CD14-positive monocyte (primary cell): ENCODE data around the gene THBS2. TPM values are rescaled to one million over a fixed set of nuclear protein-coding genes. Genes with fewer than 3 reads are reported as not detected.

ENCODE experiments used
- DNase-seq, 3 donors: peaks; one replicate each; pipeline ENCODE4 v3.0.0-alpha.2; 2011 to 2022
- H2AFZ ChIP-seq: 2 replicates; pipeline ENCODE4 v1.6.0; 2012; ENCODE audit warnings: mild to moderate bottlenecking, low read depth, low read length, inconsistent platforms; ENCODE audit not compliant: insufficient read depth, poor library complexity, severe bottlenecking
- H3K27ac ChIP-seq, 2 donors: 1 replicate in 1 of 2; 2 replicates in 1 of 2; pipeline ENCODE4 v1.5.1; 2012 to 2013; ENCODE audit warnings: low read length in 2 of 2, control low read depth in 1 of 2, inconsistent platforms in 1 of 2, low read depth in 1 of 2, mild to moderate bottlenecking in 1 of 2
- H3K27me3 ChIP-seq, 2 donors: one replicate each; pipeline versions ENCODE4 v1.6.0 to v1.6.1; 2011 to 2013; ENCODE audit warnings: low read length in 2 of 2; ENCODE audit not compliant: control insufficient read depth in 2 of 2, insufficient read depth in 2 of 2
- H3K36me3 ChIP-seq, 2 donors: replicated peaks in 1 of 2; 1 replicate in 1 of 2; 2 replicates in 1 of 2; pipeline versions ENCODE4 v1.5.1 to v1.6.1; 2012 to 2013; ENCODE audit warnings: low read length in 2 of 2, control low read depth in 1 of 2, inconsistent platforms in 1 of 2, mild to moderate bottlenecking in 1 of 2; ENCODE audit not compliant: insufficient read depth in 2 of 2, control insufficient read depth in 1 of 2
- H3K4me1 ChIP-seq, 2 donors: 1 replicate in 1 of 2; 2 replicates in 1 of 2; pipeline versions ENCODE4 v1.5.1 to v1.6.1; 2012 to 2013; ENCODE audit warnings: low read length in 2 of 2, control low read depth in 1 of 2, inconsistent platforms in 1 of 2, mild to moderate bottlenecking in 1 of 2, moderate library complexity in 1 of 2; ENCODE audit not compliant: insufficient read depth in 2 of 2, control insufficient read depth in 1 of 2
- H3K4me2 ChIP-seq: replicated peaks from 2 replicates; pipeline ENCODE3; 2012; ENCODE audit warnings: low read length, moderate library complexity, mild to moderate bottlenecking; ENCODE audit not compliant: poor library complexity, severe bottlenecking; ENCODE audit errors: extremely low read depth
- H3K4me3 ChIP-seq, 3 experiments: fragments of 200-600 bp in 1 of 3; sonication (generic) in 1 of 3; replicated peaks in 1 of 3; 1 replicate in 2 of 3; 2 replicates in 1 of 3; pipeline ENCODE4 v1.5.1; 2011 to 2013; ENCODE audit warnings: low read length in 3 of 3, mild to moderate bottlenecking in 3 of 3, control low read depth in 2 of 3, low read depth in 2 of 3, inconsistent platforms in 1 of 3, moderate library complexity in 1 of 3
- H3K79me2 ChIP-seq: 2 replicates; pipeline ENCODE4 v1.6.0; 2012; ENCODE audit warnings: mild to moderate bottlenecking, control low read depth, inconsistent platforms, low read length, moderate library complexity; ENCODE audit not compliant: insufficient read depth
- H3K9ac ChIP-seq: 2 replicates; pipeline ENCODE4 v1.6.0; 2017; ENCODE audit warnings: low read length, mild to moderate bottlenecking; ENCODE audit not compliant: insufficient read depth, poor library complexity, severe bottlenecking
- H3K9me3 ChIP-seq, 2 donors: replicated peaks in 1 of 2; 1 replicate in 1 of 2; 2 replicates in 1 of 2; pipeline versions ENCODE4 v1.5.1 to v1.6.1; 2012 to 2013; ENCODE audit warnings: low read length in 2 of 2, control low read depth in 1 of 2; ENCODE audit not compliant: control insufficient read depth in 1 of 2, insufficient read depth in 1 of 2
- H4K20me1 ChIP-seq: 2 replicates; pipeline ENCODE4 v1.6.0; 2012; ENCODE audit warnings: mild to moderate bottlenecking, low read length, control low read depth, moderate library complexity; ENCODE audit not compliant: insufficient read depth
- H3K27ac Mint-ChIP-seq, 7 donors: one replicate each; pipeline ENCODE4 v1.8.0; 2020; ENCODE audit warnings: mild to moderate bottlenecking in 7 of 7, mixed read lengths in 7 of 7, moderate library complexity in 6 of 7, inconsistent platforms in 2 of 7
- H3K27me3 Mint-ChIP-seq, 3 donors: one replicate each; pipeline ENCODE4 v1.8.0; 2021 to 2022; ENCODE audit warnings: low read depth in 3 of 3, mild to moderate bottlenecking in 3 of 3, mixed read lengths in 3 of 3, moderate library complexity in 3 of 3, inconsistent platforms in 1 of 3
- H3K36me3 Mint-ChIP-seq, 2 donors: one replicate each; pipeline ENCODE4 v1.8.0; 2020; ENCODE audit warnings: mixed read lengths in 2 of 2, inconsistent platforms in 1 of 2, mild to moderate bottlenecking in 1 of 2
- H3K4me1 Mint-ChIP-seq: one replicate; pipeline ENCODE4 v1.8.0; 2020; ENCODE audit warnings: mild to moderate bottlenecking, mixed read lengths
- H3K4me3 Mint-ChIP-seq, 2 donors: one replicate each; pipeline ENCODE4 v1.8.0; 2020; ENCODE audit warnings: mild to moderate bottlenecking in 2 of 2, mixed read lengths in 2 of 2, moderate library complexity in 1 of 2
- H3K9me3 Mint-ChIP-seq, 7 donors: one replicate each; pipeline ENCODE4 v1.8.0; 2020 to 2022; ENCODE audit warnings: mixed read lengths in 7 of 7, mild to moderate bottlenecking in 6 of 7, moderate library complexity in 6 of 7, inconsistent platforms in 2 of 7
- WGBS: methylation state at CpG from one replicate; pipeline ENCODE4 v1.1.5; 2013; ENCODE audit warnings: missing lambda C conversion rate; ENCODE audit not compliant: insufficient coverage; 5-methylcytosine and 5-hydroxymethylcytosine counted together
- intact Hi-C, 2 donors: fragments of 100-400 bp; cut with micrococcal nuclease; formaldehyde crosslinking; loops; one replicate each; pipeline versions ENCODE4 v1.15.0 to v1.15.1; 2023
- polyA plus RNA-seq, 3 donors: library from polyadenylated mRNA; depleted of rRNA in 1 of 3; unstranded in 2 of 3; stranded (reverse) in 1 of 3; fragments of 300-500 nt in 2 of 3; fragments of >200 nt in 1 of 3; fragmentation: Illumina TruSeq in 2 of 3; gene quantifications; 1 replicate in 2 of 3; 2 replicates in 1 of 3; pipeline ENCODE4 v1.2.3, GENCODE V29; 2012 to 2021
- TF ChIP-seq, protein P1 (sequence below): fragments of 200-600 bp; IDR thresholded peaks from one replicate; pipeline ENCODE4 v1.8.0; 2022; ENCODE audit warnings: antibody characterized with exemption, mild to moderate bottlenecking

THBS2 gene
- polyA plus RNA-seq, 3 donors: 0.01 to 0.03 TPM; not detected in 1

DNA sequence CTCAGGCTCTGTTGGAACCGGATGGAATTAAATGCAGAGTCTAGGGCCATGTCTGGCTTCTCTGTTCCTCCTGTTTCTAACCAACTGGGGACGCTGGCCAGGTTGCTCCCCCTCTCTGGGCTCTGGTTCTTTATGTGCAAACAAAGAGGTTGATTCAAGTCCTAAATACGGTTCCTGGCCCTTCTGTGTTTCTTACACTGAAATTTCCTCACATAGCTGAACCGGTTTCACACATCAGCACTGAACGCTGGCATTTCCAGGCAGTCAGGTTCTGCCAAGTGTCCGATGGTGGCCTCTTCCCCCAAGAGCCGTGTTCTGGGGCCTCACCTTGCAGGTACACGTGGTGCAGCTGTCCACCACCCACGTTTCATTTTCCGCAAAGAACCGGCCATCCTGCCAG lies 13.5 kb downstream of the THBS2 start:
- Histone ChIP-seq H3K4me3 (no peak overlapping the region), H3K27me3 (no peaks in the 10 kb centered on the region), H3K9ac (no peak overlapping the region), H2AFZ (no peak overlapping the region), H3K36me3 (no peaks in the 10 kb centered on the region), H3K27ac (no peak overlapping the region), H3K4me1 (no peaks in the 10 kb centered on the region), H3K79me2 (no peaks in the 10 kb centered on the region), H3K4me2 (no peak overlapping the region), H3K9me3 (peaks cover 0 to 10% of the 10 kb centered on the region in 2 donors), H4K20me1 (no peaks in the 10 kb centered on the region)
- TF ChIP-seq, protein P1, sequence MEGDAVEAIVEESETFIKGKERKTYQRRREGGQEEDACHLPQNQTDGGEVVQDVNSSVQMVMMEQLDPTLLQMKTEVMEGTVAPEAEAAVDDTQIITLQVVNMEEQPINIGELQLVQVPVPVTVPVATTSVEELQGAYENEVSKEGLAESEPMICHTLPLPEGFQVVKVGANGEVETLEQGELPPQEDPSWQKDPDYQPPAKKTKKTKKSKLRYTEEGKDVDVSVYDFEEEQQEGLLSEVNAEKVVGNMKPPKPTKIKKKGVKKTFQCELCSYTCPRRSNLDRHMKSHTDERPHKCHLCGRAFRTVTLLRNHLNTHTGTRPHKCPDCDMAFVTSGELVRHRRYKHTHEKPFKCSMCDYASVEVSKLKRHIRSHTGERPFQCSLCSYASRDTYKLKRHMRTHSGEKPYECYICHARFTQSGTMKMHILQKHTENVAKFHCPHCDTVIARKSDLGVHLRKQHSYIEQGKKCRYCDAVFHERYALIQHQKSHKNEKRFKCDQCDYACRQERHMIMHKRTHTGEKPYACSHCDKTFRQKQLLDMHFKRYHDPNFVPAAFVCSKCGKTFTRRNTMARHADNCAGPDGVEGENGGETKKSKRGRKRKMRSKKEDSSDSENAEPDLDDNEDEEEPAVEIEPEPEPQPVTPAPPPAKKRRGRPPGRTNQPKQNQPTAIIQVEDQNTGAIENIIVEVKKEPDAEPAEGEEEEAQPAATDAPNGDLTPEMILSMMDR: no peak
- H3K27ac Mint-ChIP-seq: no peak overlapping the region
- peaks cover 4 to 6% (median 6%) of the 10 kb centered on the region in 3 donors for H3K27me3 Mint-ChIP-seq
- no peaks in the 10 kb centered on the region for H3K4me1 Mint-ChIP-seq
- H3K4me3 Mint-ChIP-seq: no peak overlapping the region
- no peaks in the 10 kb centered on the region for H3K36me3 Mint-ChIP-seq
- WGBS: 97% methylated on average over 8 of the region's 11 CpGs
- intact Hi-C loops: no loop called here
- H3K9me3 Mint-ChIP-seq: peaks cover 4 to 17% (median 7%) of the 10 kb centered on the region in 7 donors
- DNase-seq: no peak

DNA sequence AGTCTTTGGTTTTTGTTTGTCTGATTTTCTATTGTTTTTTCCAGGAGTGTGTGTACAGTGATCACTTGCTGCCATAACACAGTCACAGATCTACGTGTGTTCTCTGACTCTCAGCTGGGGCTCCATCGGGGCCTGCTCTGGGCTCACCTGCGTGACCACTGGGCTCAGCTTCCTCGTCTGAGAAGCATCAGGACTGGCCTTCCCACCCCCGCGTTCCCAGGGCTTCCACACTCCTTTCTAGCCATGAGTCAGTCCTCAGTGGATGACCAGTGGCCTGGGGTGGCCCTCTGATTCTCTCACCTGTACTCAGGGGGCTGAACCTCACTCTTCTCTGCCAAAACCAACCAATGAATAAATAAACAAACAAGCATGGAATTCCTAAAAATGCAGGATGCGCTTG lies 14.5 kb downstream of the THBS2 start:
- no peaks in the 10 kb centered on the region for H3K4me1 ChIP-seq
- Mint-ChIP-seq H3K4me3 (no peak overlapping the region), H3K27ac (peak overlapping the region in 1 of 7 donors; percentile 11), H3K36me3 (no peaks in the 10 kb centered on the region), H3K4me1 (no peaks in the 10 kb centered on the region), H3K9me3 (peaks cover 7 to 22% (median 12%) of the 10 kb centered on the region in 7 donors), H3K27me3 (peaks cover 4 to 6% (median 6%) of the 10 kb centered on the region in 3 donors)
- H3K9ac ChIP-seq: no peak overlapping the region
- no peaks in the 10 kb centered on the region for H3K79me2 ChIP-seq
- intact Hi-C loops: no loop called here
- H3K4me3 ChIP-seq: no peak overlapping the region
- no peaks in the 10 kb centered on the region for H3K27me3 ChIP-seq
- no peaks in the 10 kb centered on the region for H4K20me1 ChIP-seq
- WGBS: 81% methylated on average over 7 of the region's 7 CpGs
- H3K36me3 ChIP-seq: no peaks in the 10 kb centered on the region
- H3K27ac ChIP-seq: no peak overlapping the region
- no peak overlapping the region for H2AFZ ChIP-seq
- H3K4me2 ChIP-seq: no peak overlapping the region
- H3K9me3 ChIP-seq: peaks cover 8 to 20% of the 10 kb centered on the region in 2 donors
- TF ChIP-seq, protein P1: no peak
- no peak for DNase-seq
